KBM-7 (cell line): Measurements from ENCODE around the gene CNN3.

Source experiments
- DNase-seq: peaks from one replicate; pipeline ENCODE4 v3.0.0-alpha.2; 2015
- in situ Hi-C: fragments of 300-500 bp; cut with MboI; formaldehyde crosslinking; loops from 2 replicates; pipeline ENCODE4 v1.14.3; 2020; ENCODE audit warnings: low sequenced_read_pairs, low pct_unique_long_range_greater_than_20kb, mixed read lengths

CNN3 gene

GRCh38 chr1:94871031-94871430, 55.9 kb downstream of the CNN3 start:
- DNase-seq, result no peak
- in situ Hi-C loops, result loop anchor here (25.0 kb wide), 1 partner anchor 166 kb away; no protein-coding TSS in a partner anchor

GRCh38 chr1:94866164-94866807, 60.6 kb downstream of the CNN3 start:
- in situ Hi-C loops, result loop anchor here (25.0 kb wide), 1 partner anchor 171 kb away; no protein-coding TSS in a partner anchor
- no peak for DNase-seq

- DNase-seq, result no peak
- in situ Hi-C loops, result loop anchor here (25.0 kb wide), 1 partner anchor 172 kb away; no protein-coding TSS in a partner anchor
These were observed 61.5 kb downstream of the CNN3 start for GRCh38 chr1:94865360-94865759.

GRCh38 chr1:94864821-94865220, 62.1 kb downstream of the CNN3 start:
- in situ Hi-C loops, result loop anchor here (25.0 kb wide), 1 partner anchor 172 kb away; no protein-coding TSS in a partner anchor
- no peak for DNase-seq

- DNase-seq, result no peak
- in situ Hi-C loops, result loop anchor here (25.0 kb wide), 1 partner anchor 173 kb away; no protein-coding TSS in a partner anchor
These were observed 63.0 kb downstream of the CNN3 start for GRCh38 chr1:94863919-94864318.

GRCh38 chr1:94863297-94863911, 63.5 kb downstream of the CNN3 start:
- in situ Hi-C loops, result loop anchor here (25.0 kb wide), 1 partner anchor 174 kb away; no protein-coding TSS in a partner anchor
- DNase-seq, result no peak

- DNase-seq, result no peak
- in situ Hi-C loops, result loop anchor here (25.0 kb wide), 1 partner anchor 175 kb away; no protein-coding TSS in a partner anchor
These were observed 64.2 kb downstream of the CNN3 start for GRCh38 chr1:94862718-94863117.

- in situ Hi-C loops, result loop anchor here (25.0 kb wide), 1 partner anchor 178 kb away; no protein-coding TSS in a partner anchor
- no peak for DNase-seq
These were observed 67.7 kb downstream of the CNN3 start for GRCh38 chr1:94859174-94859573.

GRCh38 chr1:94858276-94858675, 68.6 kb downstream of the CNN3 start:
- no peak for DNase-seq
- in situ Hi-C loops, result loop anchor here (25.0 kb wide), 1 partner anchor 179 kb away; no protein-coding TSS in a partner anchor

GRCh38 chr1:94856868-94857267, 70.0 kb downstream of the CNN3 start:
- in situ Hi-C loops, result loop anchor here (25.0 kb wide), 1 partner anchor 180 kb away; no protein-coding TSS in a partner anchor
- no peak for DNase-seq

- in situ Hi-C loops, result loop anchor here (25.0 kb wide), 1 partner anchor 181 kb away; no protein-coding TSS in a partner anchor
- DNase-seq, result no peak
These were observed 70.9 kb downstream of the CNN3 start for GRCh38 chr1:94856004-94856403.

- in situ Hi-C loops, result loop anchor here (25.0 kb wide), 1 partner anchor 182 kb away; no protein-coding TSS in a partner anchor
- no peak for DNase-seq
These were observed 71.6 kb downstream of the CNN3 start for GRCh38 chr1:94855307-94855700.

GRCh38 chr1:94854458-94855306, 72.2 kb downstream of the CNN3 start:
- in situ Hi-C loops, result loop anchor here (25.0 kb wide), 1 partner anchor 183 kb away; no protein-coding TSS in a partner anchor
- peak; percentile 89 for DNase-seq

- in situ Hi-C loops, result loop anchor here (25.0 kb wide), 1 partner anchor 185 kb away; no protein-coding TSS in a partner anchor
- no peak for DNase-seq
These were observed 74.1 kb downstream of the CNN3 start for GRCh38 chr1:94852788-94853187.

- no peak for DNase-seq
- in situ Hi-C loops, result loop anchor here (25.0 kb wide), 1 partner anchor 186 kb away; no protein-coding TSS in a partner anchor
These were observed 75.3 kb downstream of the CNN3 start for GRCh38 chr1:94851571-94851970.
